Retinal pigment epithelial cell (primary cell): ENCODE data around the gene EVI5.

Source experiments
- DNase-seq: peaks from one replicate; pipeline ENCODE4 v3.0.0-alpha.2; 2010; ENCODE audit warnings: low read depth
- H3K4me3 ChIP-seq: 2 replicates; pipeline ENCODE4 v1.5.1; 2011; ENCODE audit warnings: mild to moderate bottlenecking, low read length, control low read depth, moderate library complexity
- CTCF ChIP-seq: conservative IDR thresholded peaks from 2 replicates; pipeline ENCODE4 v1.5.1; 2011; ENCODE audit warnings: low read depth, low read length, control low read depth, inconsistent platforms

EVI5 gene

GRCh38 chr1:92571578-92571977, 213.3 kb downstream of the EVI5 start:
- no peak for TF ChIP-seq CTCF
- H3K4me3 ChIP-seq, result no peak overlapping the region
- no peak for DNase-seq

- TF ChIP-seq CTCF, result no peak
- no peak overlapping the region for H3K4me3 ChIP-seq
- DNase-seq, result no peak
Measured at GRCh38 chr1:92567211-92567868, 217.6 kb downstream of the EVI5 start.

GRCh38 chr1:92563457-92564216, 221.3 kb downstream of the EVI5 start:
- no peak for DNase-seq
- H3K4me3 ChIP-seq, result no peak overlapping the region
- no peak for TF ChIP-seq CTCF

GRCh38 chr1:92556350-92556749, 228.6 kb downstream of the EVI5 start:
- H3K4me3 ChIP-seq, result no peak overlapping the region
- no peak for DNase-seq
- TF ChIP-seq CTCF, result no peak

- TF ChIP-seq CTCF, result no peak
- DNase-seq, result no peak
- H3K4me3 ChIP-seq, result no peak overlapping the region
Measured at GRCh38 chr1:92554216-92554615, 230.7 kb downstream of the EVI5 start.

- TF ChIP-seq CTCF, result no peak
- no peak for DNase-seq
- H3K4me3 ChIP-seq, result no peak overlapping the region
Measured at GRCh38 chr1:92551916-92552315, 233.0 kb downstream of the EVI5 start.

GRCh38 chr1:92544756-92545165, 240.1 kb downstream of the EVI5 start:
- no peak for DNase-seq
- H3K4me3 ChIP-seq, result no peak overlapping the region
- no peak for TF ChIP-seq CTCF
